Loucy (cell line): ENCODE data around the gene ITGB4.

Experiments used
- EZH2phosphoT487 ChIP-seq: fragments of 200-600 bp; IDR thresholded peaks from 2 replicates; pipeline ENCODE4 v1.6.1; 2018; ENCODE audit warnings: antibody characterized with exemption, mild to moderate bottlenecking, moderate library complexity, borderline replicate concordance
- TF ChIP-seq, protein P1 (sequence below): fragments of 200-600 bp; sonication (generic); conservative IDR thresholded peaks from 2 replicates; pipeline ENCODE4 v1.5.1; 2014; ENCODE audit warnings: mild to moderate bottlenecking, antibody characterized with exemption, low read length

DNA sequence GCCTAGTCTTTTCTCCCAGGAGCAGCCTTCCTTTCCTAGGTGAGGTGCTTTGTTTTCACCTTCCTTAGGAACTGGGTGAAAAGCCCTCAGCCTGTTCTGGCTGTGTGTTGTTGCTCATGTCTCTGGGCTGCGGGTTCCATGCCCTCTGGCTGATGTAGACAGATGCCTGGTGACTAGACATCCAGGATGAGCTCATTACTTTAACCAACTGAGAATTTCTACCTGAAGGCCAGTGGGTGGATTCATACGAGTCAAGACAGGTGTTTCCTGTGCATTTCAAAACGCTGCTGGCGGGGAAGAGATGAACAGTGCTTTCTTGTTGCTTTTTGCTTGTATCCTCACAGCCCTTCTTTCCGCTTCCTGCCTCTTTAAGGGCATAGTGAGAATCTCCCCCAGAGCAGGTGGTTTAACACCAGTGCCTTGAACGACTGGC lies 31.8 kb upstream of the ITGB4 start:
- TF ChIP-seq, protein P1, sequence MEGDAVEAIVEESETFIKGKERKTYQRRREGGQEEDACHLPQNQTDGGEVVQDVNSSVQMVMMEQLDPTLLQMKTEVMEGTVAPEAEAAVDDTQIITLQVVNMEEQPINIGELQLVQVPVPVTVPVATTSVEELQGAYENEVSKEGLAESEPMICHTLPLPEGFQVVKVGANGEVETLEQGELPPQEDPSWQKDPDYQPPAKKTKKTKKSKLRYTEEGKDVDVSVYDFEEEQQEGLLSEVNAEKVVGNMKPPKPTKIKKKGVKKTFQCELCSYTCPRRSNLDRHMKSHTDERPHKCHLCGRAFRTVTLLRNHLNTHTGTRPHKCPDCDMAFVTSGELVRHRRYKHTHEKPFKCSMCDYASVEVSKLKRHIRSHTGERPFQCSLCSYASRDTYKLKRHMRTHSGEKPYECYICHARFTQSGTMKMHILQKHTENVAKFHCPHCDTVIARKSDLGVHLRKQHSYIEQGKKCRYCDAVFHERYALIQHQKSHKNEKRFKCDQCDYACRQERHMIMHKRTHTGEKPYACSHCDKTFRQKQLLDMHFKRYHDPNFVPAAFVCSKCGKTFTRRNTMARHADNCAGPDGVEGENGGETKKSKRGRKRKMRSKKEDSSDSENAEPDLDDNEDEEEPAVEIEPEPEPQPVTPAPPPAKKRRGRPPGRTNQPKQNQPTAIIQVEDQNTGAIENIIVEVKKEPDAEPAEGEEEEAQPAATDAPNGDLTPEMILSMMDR: no peak
- no peak for TF ChIP-seq EZH2phosphoT487
